ENCODE results near the gene GID4.

The GID4 gene

GRCh38 chr17:18089613-18090012 is 50.4 kb downstream of the GID4 start:
- TF ChIP-seq CTCF (IDR thresholded peaks at IDR 0.05), result no peak
- no peak overlapping the region for H3K4me3 ChIP-seq
- no peaks in the 10 kb centered on the region for H3K9me3 ChIP-seq
- no peak overlapping the region for H3K27ac ChIP-seq
- peaks cover 0 to 20% (median 18%) of the 10 kb centered on the region in 4 donors for H3K4me1 ChIP-seq
- no peaks in the 10 kb centered on the region for H3K27me3 ChIP-seq
- DNase-seq, result no peak
- intact Hi-C loops (cut with DNase I; ENCODE audit: low total_unique reads), result loop anchor here (5.0 kb wide), 1 partner anchor 307 kb away; no protein-coding TSS in a partner anchor
- peaks cover 0 to 12% (median 11%) of the 10 kb centered on the region in 3 donors for H3K36me3 ChIP-seq

- DNase-seq, result peak in 1 of 2 donors; percentile 40
- H3K4me3 ChIP-seq, result no peak overlapping the region
These were observed 54.6 kb downstream of the GID4 start for GRCh38 chr17:18093616-18094408.

GRCh38 chr17:18094409-18094807 is 55.2 kb downstream of the GID4 start:
- no peak overlapping the region for H3K27ac ChIP-seq

More at GRCh38 chr17:18093616-18094408, 54.6 kb downstream of the GID4 start:
- no peaks in the 10 kb centered on the region for H3K9me3 ChIP-seq
- no peak overlapping the region for H3K27ac ChIP-seq
- H3K4me1 ChIP-seq, result peaks cover 0 to 11% (median 6%) of the 10 kb centered on the region in 4 donors
- no peak for TF ChIP-seq CTCF (IDR thresholded peaks at IDR 0.05)
- peaks cover 21 to 54% (median 52%) of the 10 kb centered on the region in 3 donors for H3K36me3 ChIP-seq
- H3K27me3 ChIP-seq, result no peaks in the 10 kb centered on the region
- intact Hi-C loops (cut with DNase I; ENCODE audit: low total_unique reads), result no loop called here

GRCh38 chr17:18099516-18099915 is 60.3 kb downstream of the GID4 start:
- H3K4me3 ChIP-seq, result no peak overlapping the region
- H3K9me3 ChIP-seq, result no peaks in the 10 kb centered on the region
- TF ChIP-seq CTCF (IDR thresholded peaks at IDR 0.05), result no peak
- H3K4me1 ChIP-seq, result no peaks in the 10 kb centered on the region
- H3K36me3 ChIP-seq, result peaks cover 53 to 97% (median 89%) of the 10 kb centered on the region in 3 donors
- intact Hi-C loops (cut with DNase I; ENCODE audit: low total_unique reads), result no loop called here
- DNase-seq, result no peak
- no peak overlapping the region for H3K27ac ChIP-seq
- no peaks in the 10 kb centered on the region for H3K27me3 ChIP-seq

More at GRCh38 chr17:18094409-18094807, 55.2 kb downstream of the GID4 start:
- intact Hi-C loops (cut with DNase I; ENCODE audit: low total_unique reads), result no loop called here
- no peak overlapping the region for H3K4me3 ChIP-seq
- no peak for TF ChIP-seq CTCF (IDR thresholded peaks at IDR 0.05)
- peaks cover 26 to 60% (median 58%) of the 10 kb centered on the region in 3 donors for H3K36me3 ChIP-seq
- no peaks in the 10 kb centered on the region for H3K27me3 ChIP-seq
- H3K9me3 ChIP-seq, result no peaks in the 10 kb centered on the region
- DNase-seq, result no peak
- H3K4me1 ChIP-seq, result peaks cover 0 to 5% (median under 1%) of the 10 kb centered on the region in 4 donors

GRCh38 chr17:18100616-18101015 is 61.4 kb downstream of the GID4 start:
- no peaks in the 10 kb centered on the region for H3K9me3 ChIP-seq
- H3K27me3 ChIP-seq, result no peaks in the 10 kb centered on the region
- no peak for DNase-seq
- H3K4me1 ChIP-seq, result no peaks in the 10 kb centered on the region
- no peak overlapping the region for H3K27ac ChIP-seq
- peaks cover 55 to 98% (median 89%) of the 10 kb centered on the region in 3 donors for H3K36me3 ChIP-seq
- intact Hi-C loops (cut with DNase I; ENCODE audit: low total_unique reads), result no loop called here
- H3K4me3 ChIP-seq, result no peak overlapping the region
- TF ChIP-seq CTCF (IDR thresholded peaks at IDR 0.05), result no peak
